ENCODE data around the gene FCAR.

- no peak for TF ChIP-seq EZH2phosphoT487 (IDR thresholded peaks at IDR 0.05; ENCODE audit: insufficient read depth, low read depth)
- TF ChIP-seq EZH2 (IDR thresholded peaks at IDR 0.05; ENCODE audit: insufficient read depth, poor library complexity, severe bottlenecking), result no peak
Observed at GRCh38 chr19:54888239-54888638, 14.2 kb downstream of the FCAR start.
